Left ventricle myocardium inferior (tissue), 1 donor: ENCODE measurements around the gene KCNK18. TPM values are rescaled to one million over a fixed set of nuclear protein-coding genes. Genes with fewer than 3 reads are reported as not detected.

ENCODE experiments used
- DNase-seq: peaks from one replicate; pipeline ENCODE4 v3.0.0-alpha.2; 2020
- H3K27ac ChIP-seq: fragments of 200-600 bp; replicated peaks from 2 replicates; pipeline ENCODE4 v1.8.0; 2021
- H3K27me3 ChIP-seq: fragments of 200-600 bp; 2 replicates; pipeline ENCODE4 v1.8.0; 2021; ENCODE audit warnings: low read depth
- H3K36me3 ChIP-seq: fragments of 200-600 bp; 2 replicates; pipeline ENCODE4 v1.8.0; 2021
- H3K4me1 ChIP-seq: fragments of 200-600 bp; 2 replicates; pipeline ENCODE4 v1.8.0; 2021
- H3K4me3 ChIP-seq: fragments of 200-600 bp; 2 replicates; pipeline ENCODE4 v1.8.0; 2021; ENCODE audit warnings: mild to moderate bottlenecking, moderate library complexity
- H3K9me3 ChIP-seq: fragments of 200-600 bp; replicated peaks from 2 replicates; pipeline ENCODE4 v1.8.0; 2021
- CTCF ChIP-seq: fragments of 200-600 bp; IDR thresholded peaks from 2 replicates; pipeline ENCODE4 v1.8.0; 2021; ENCODE audit warnings: antibody characterized with exemption, mild to moderate bottlenecking, borderline replicate concordance
- intact Hi-C: fragments of 100-400 bp; cut with micrococcal nuclease; formaldehyde crosslinking; loops from one replicate; pipeline ENCODE4 v1.11.0; 2022
- total RNA-seq: library from RNA; stranded (reverse); fragmentation: NEBNext Ultra II Directional; extraction: Animal tissue kit (Norgen Biotek cat#: 25700); gene quantifications from one replicate; pipeline ENCODE4 v1.2.1, GENCODE V29; 2021
- donor health status: DM: no; HTN: yes; CAD: no; lungs with severe emphysema.

KCNK18 gene
- total RNA-seq, 1 donor from 2014 or later = not detected

GRCh38 chr10:117250411-117250810, 53.1 kb downstream of the KCNK18 start:
- Histone ChIP-seq H3K4me1 (no peaks in the 10 kb centered on the region), H3K4me3 (no peak overlapping the region), H3K36me3 (no peaks in the 10 kb centered on the region), H3K27me3 (peaks cover 98% of the 10 kb centered on the region), H3K27ac (no peak overlapping the region), H3K9me3 (no peaks in the 10 kb centered on the region)
- DNase-seq = no peak
- intact Hi-C loops = no loop called here
- no peak for TF ChIP-seq CTCF

- DNase-seq = no peak
- Histone ChIP-seq H3K36me3 (no peaks in the 10 kb centered on the region), H3K4me1 (no peaks in the 10 kb centered on the region), H3K27me3 (peaks cover 98% of the 10 kb centered on the region), H3K27ac (no peak overlapping the region), H3K4me3 (no peak overlapping the region), H3K9me3 (no peaks in the 10 kb centered on the region)
- intact Hi-C loops = no loop called here
- no peak for TF ChIP-seq CTCF
Observed at GRCh38 chr10:117253908-117254307, 56.6 kb downstream of the KCNK18 start.

GRCh38 chr10:117254338-117254737, 57.0 kb downstream of the KCNK18 start:
- intact Hi-C loops = no loop called here
- Histone ChIP-seq H3K27me3 (peaks cover 98% of the 10 kb centered on the region), H3K27ac (no peak overlapping the region)

GRCh38 chr10:117254774-117255735, 57.8 kb downstream of the KCNK18 start:
- DNase-seq = no peak
- Histone ChIP-seq H3K4me1 (no peaks in the 10 kb centered on the region), H3K36me3 (no peaks in the 10 kb centered on the region), H3K27me3 (peaks cover 98% of the 10 kb centered on the region), H3K27ac (no peak overlapping the region), H3K9me3 (no peaks in the 10 kb centered on the region), H3K4me3 (no peak overlapping the region)
- no peak for TF ChIP-seq CTCF
- intact Hi-C loops = no loop called here

More at GRCh38 chr10:117254338-117254737, 57.0 kb downstream of the KCNK18 start:
- no peak for TF ChIP-seq CTCF
- Histone ChIP-seq H3K4me3 (no peak overlapping the region), H3K9me3 (no peaks in the 10 kb centered on the region), H3K4me1 (no peaks in the 10 kb centered on the region), H3K36me3 (no peaks in the 10 kb centered on the region)
- no peak for DNase-seq

- H3K27ac ChIP-seq = no peak overlapping the region
- no peaks in the 10 kb centered on the region for H3K4me1 ChIP-seq
- no peaks in the 10 kb centered on the region for H3K36me3 ChIP-seq
- peaks cover 98% of the 10 kb centered on the region for H3K27me3 ChIP-seq
- TF ChIP-seq CTCF = no peak
- no peak for DNase-seq
- no peaks in the 10 kb centered on the region for H3K9me3 ChIP-seq
- intact Hi-C loops = no loop called here
- no peak overlapping the region for H3K4me3 ChIP-seq
Observed at GRCh38 chr10:117255835-117256460, 58.7 kb downstream of the KCNK18 start.
